Erythroblast (primary cell): Measurements from ENCODE around the gene PHLDB1.

Experiments
- GATA1 ChIP-seq: IDR thresholded peaks from 2 replicates; pipeline ENCODE4 v1.6.1; 2011; ENCODE audit warnings: low read depth, mild to moderate bottlenecking, control low read depth, low read length, moderate library complexity
- POLR2A ChIP-seq: IDR thresholded peaks from 2 replicates; pipeline ENCODE4 v1.6.1; 2011; ENCODE audit warnings: mild to moderate bottlenecking, low read length

DNA sequence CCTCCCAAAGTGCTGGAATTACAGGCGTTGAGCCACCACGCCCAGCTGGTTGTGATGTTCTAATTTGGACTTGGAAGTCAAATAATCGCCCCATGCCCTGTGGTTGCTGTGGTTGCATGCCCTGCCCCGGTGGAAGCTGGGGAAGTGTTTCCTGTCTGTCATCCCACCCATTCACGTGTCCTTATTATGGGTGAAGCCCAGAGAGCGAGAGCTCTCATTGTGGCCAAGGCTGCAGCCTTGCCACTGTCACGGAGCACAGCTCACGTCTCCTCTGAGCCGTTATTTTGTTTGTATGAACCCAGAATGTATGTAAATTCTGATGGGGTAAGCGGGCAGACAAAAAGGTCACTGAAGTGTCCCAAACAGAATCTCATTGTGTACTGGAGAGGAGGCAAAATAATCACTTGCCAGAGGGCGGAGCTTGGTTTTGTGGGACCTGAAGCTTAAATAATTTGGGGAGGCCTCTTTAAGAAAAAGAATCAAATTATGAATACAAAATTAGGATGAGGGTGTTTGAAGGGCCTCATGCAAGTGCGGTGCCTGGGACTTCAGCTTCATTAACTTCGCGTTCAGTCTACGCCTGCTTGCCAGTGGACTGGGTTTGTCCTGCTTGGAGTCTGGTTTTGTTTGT, 97.8 kb downstream of the PHLDB1 start:
- TF ChIP-seq POLR2A (no peak), GATA1 (no peak)
